Glutamatergic neuron (in vitro differentiated cells): ENCODE data around the gene IQCC. TPM values are rescaled to one million over a fixed set of nuclear protein-coding genes. Genes with fewer than 3 reads are reported as not detected.
A peak's percentile ranks its signal among the peaks of the same experiment; 100 is the strongest.

Source experiments
- DNase-seq: peaks from one replicate; pipeline ENCODE4 v3.0.0; 2022
- H3K27ac Mint-ChIP-seq: one replicate; pipeline ENCODE4 v1.8.0; 2020; ENCODE audit warnings: mild to moderate bottlenecking, mixed read lengths, inconsistent platforms; ENCODE audit not compliant: unreplicated experiment
- H3K27me3 Mint-ChIP-seq: one replicate; pipeline ENCODE4 v1.8.0; 2020; ENCODE audit warnings: mild to moderate bottlenecking, moderate library complexity, mixed read lengths, inconsistent platforms; ENCODE audit not compliant: unreplicated experiment
- H3K36me3 Mint-ChIP-seq: one replicate; pipeline ENCODE4 v1.8.0; 2020; ENCODE audit warnings: mild to moderate bottlenecking, mixed read lengths, inconsistent platforms; ENCODE audit not compliant: unreplicated experiment
- H3K4me1 Mint-ChIP-seq: one replicate; pipeline ENCODE4 v1.8.0; 2020; ENCODE audit warnings: mild to moderate bottlenecking, low read depth, mixed read lengths, inconsistent platforms; ENCODE audit not compliant: unreplicated experiment
- H3K4me3 Mint-ChIP-seq: one replicate; pipeline ENCODE4 v1.8.0; 2020; ENCODE audit warnings: mild to moderate bottlenecking, mixed read lengths, inconsistent platforms; ENCODE audit not compliant: unreplicated experiment
- H3K9me3 Mint-ChIP-seq: one replicate; pipeline ENCODE4 v1.8.0; 2020; ENCODE audit warnings: mild to moderate bottlenecking, moderate library complexity, mixed read lengths, inconsistent platforms; ENCODE audit not compliant: unreplicated experiment
- total RNA-seq: library from RNA; stranded (reverse); fragmentation: NEBNext Ultra II Directional; extraction: Animal tissue kit (Norgen Biotek cat#: 25700); gene quantifications from one replicate; pipeline ENCODE4 v1.2.1, GENCODE V29; 2021; ENCODE audit not compliant: unreplicated experiment
- TF ChIP-seq, protein P1 (sequence below): fragments of 200-600 bp; sonication (generic); IDR thresholded peaks from one replicate; pipeline ENCODE4 v1.5.0; 2021; ENCODE audit not compliant: partially characterized antibody, unreplicated experiment

Gene IQCC
- total RNA-seq, 1 donor from 2014 or later: 2.7 TPM

DNA sequence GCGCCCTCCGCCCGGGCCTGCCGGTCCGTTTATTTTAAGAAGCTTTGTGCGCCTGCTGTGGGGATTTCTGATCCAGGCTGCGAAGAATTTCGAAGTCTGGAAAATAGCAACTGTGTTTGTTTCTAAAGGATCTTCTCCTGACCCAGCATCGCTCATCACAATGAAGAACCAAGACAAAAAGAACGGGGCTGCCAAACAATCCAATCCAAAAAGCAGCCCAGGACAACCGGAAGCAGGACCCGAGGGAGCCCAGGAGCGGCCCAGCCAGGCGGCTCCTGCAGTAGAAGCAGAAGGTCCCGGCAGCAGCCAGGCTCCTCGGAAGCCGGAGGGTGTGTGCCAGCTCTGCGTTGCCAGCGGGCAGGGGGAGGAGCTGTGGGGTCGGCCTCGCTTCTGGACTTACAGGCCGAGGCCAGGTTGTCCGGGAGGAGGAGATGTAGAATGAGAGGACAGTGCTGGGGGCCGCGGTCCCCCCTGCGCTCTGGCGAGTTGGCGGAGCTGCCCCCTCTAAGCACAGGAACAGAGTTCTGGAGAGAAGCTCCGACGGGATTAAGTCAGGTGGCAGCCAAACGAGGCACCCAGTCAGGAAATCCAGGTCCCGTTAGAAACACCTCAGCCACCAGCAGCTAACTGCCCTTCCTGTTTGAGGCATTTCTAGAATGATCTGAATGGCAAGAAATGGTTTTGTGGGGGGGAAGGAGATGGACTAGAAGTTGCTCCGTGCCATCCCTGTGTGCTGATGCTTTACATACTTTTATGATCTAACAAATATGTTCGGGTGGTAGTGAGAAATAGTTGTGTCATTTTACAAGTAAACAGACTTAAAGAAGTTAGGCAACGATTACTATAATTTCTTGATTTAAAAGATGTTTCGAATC is 25.0 kb upstream of the IQCC start:
- Mint-ChIP-seq H3K4me1 (peaks cover 11% of the 10 kb centered on the region), H3K27ac (peak overlapping the region; percentile 92), H3K9me3 (peaks cover 8% of the 10 kb centered on the region), H3K27me3 (peaks cover 5% of the 10 kb centered on the region), H3K36me3 (no peaks in the 10 kb centered on the region), H3K4me3 (peak overlapping the region; percentile 92)
- TF ChIP-seq, protein P1, sequence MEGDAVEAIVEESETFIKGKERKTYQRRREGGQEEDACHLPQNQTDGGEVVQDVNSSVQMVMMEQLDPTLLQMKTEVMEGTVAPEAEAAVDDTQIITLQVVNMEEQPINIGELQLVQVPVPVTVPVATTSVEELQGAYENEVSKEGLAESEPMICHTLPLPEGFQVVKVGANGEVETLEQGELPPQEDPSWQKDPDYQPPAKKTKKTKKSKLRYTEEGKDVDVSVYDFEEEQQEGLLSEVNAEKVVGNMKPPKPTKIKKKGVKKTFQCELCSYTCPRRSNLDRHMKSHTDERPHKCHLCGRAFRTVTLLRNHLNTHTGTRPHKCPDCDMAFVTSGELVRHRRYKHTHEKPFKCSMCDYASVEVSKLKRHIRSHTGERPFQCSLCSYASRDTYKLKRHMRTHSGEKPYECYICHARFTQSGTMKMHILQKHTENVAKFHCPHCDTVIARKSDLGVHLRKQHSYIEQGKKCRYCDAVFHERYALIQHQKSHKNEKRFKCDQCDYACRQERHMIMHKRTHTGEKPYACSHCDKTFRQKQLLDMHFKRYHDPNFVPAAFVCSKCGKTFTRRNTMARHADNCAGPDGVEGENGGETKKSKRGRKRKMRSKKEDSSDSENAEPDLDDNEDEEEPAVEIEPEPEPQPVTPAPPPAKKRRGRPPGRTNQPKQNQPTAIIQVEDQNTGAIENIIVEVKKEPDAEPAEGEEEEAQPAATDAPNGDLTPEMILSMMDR: no peak
- DNase-seq: peak; percentile 74

DNA sequence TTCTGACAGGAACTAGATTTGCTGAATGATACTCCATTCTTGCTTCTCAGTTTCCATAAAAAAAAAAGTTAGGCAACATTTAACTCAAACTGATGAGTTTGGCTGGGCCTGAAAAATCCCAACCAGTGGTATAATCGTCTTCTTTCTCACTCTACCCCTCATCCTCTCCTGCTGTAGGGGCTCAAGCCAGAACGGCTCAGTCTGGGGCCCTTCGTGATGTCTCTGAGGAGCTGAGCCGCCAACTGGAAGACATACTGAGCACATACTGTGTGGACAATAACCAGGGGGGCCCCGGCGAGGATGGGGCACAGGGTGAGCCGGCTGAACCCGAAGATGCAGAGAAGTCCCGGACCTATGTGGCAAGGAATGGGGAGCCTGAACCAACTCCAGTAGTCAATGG is 24.4 kb upstream of the IQCC start:
- DNase-seq: no peak
- TF ChIP-seq, protein P1: no peak
- Mint-ChIP-seq H3K4me1 (peaks cover 11% of the 10 kb centered on the region), H3K27ac (peak overlapping the region; percentile 68), H3K4me3 (peak overlapping the region; percentile 92), H3K9me3 (peaks cover 8% of the 10 kb centered on the region), H3K36me3 (no peaks in the 10 kb centered on the region), H3K27me3 (peaks cover 5% of the 10 kb centered on the region)

DNA sequence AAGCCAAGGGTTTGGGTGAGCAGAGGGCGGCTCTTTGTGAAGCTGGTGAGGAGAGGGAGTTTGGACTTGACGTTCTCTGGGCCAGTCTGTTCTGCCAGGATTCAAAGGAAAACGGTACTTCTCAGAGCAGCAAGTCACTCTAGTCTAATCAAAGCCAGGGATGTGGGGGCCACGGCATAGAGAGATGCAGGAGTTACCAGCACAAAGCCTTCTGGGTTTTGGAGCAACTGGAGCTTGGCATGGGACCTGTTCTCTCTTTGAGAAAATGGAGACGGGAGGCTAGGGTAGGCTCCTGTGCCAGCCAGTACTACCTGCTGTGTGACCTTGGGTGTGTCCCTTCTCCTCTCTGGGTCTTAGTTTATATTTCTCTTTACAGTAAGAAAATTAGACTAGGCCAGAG is 23.9 kb upstream of the IQCC start:
- Mint-ChIP-seq H3K9me3 (peaks cover 8% of the 10 kb centered on the region), H3K27ac (peak overlapping the region; percentile 68), H3K4me3 (peak overlapping the region; percentile 92), H3K36me3 (no peaks in the 10 kb centered on the region), H3K27me3 (peaks cover 5% of the 10 kb centered on the region), H3K4me1 (peaks cover 14% of the 10 kb centered on the region)
- TF ChIP-seq, protein P1: no peak
- no peak for DNase-seq

DNA sequence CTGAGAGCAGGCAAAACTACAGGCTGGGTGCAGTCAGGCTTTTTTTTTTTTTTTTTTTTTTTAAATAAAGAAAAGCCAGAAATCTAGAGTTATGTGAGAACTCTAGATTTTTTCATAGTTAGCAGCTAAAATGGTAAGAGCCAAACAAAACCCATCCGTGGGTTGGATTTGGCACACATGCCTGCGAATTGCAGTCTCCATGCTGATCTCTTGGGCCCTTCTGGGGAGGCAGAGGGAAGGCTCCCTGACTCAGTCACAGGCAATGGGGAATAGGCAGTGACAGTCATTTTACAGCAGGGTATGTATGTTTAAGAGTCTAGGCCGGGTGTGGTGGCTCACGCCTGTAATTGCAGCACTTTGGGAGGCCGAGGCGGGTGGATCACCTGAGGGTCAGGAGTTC is 23.4 kb upstream of the IQCC start:
- H3K4me1 Mint-ChIP-seq: peaks cover 14% of the 10 kb centered on the region
- H3K9me3 Mint-ChIP-seq: peaks cover 8% of the 10 kb centered on the region
- no peak overlapping the region for H3K27ac Mint-ChIP-seq
- no peak for DNase-seq
- H3K36me3 Mint-ChIP-seq: no peaks in the 10 kb centered on the region
- no peak overlapping the region for H3K4me3 Mint-ChIP-seq
- TF ChIP-seq, protein P1: no peak
- peaks cover 5% of the 10 kb centered on the region for H3K27me3 Mint-ChIP-seq

DNA sequence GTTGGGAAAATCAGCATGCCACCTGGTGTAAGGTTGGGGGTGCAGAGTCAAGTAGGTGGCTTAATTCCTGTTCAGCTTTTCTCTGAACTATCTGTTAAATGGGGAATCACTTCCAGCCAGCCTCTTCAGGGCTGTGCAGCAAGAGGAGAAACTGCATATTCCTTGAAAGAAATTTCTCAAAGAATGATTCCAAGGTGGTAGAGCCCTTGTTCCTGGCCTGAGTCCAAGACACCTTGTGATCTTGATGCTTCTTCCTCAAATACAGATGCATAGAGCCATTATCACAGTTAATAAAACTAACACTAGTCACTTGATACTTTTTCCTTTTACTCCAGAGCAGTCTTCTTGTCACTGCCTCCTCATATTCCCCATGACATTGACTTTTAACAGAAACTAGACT is 20.8 kb upstream of the IQCC start:
- TF ChIP-seq, protein P1: no peak
- DNase-seq: no peak
- no peaks in the 10 kb centered on the region for H3K36me3 Mint-ChIP-seq
- H3K4me3 Mint-ChIP-seq: no peak overlapping the region
- H3K27ac Mint-ChIP-seq: no peak overlapping the region
- H3K27me3 Mint-ChIP-seq: peaks cover 2% of the 10 kb centered on the region
- peaks cover 4% of the 10 kb centered on the region for H3K9me3 Mint-ChIP-seq
- peaks cover 14% of the 10 kb centered on the region for H3K4me1 Mint-ChIP-seq
